Natural killer cell (primary cell): Measurements from ENCODE around the gene NTNG2. TPM values are rescaled to one million over a fixed set of nuclear protein-coding genes. Genes with fewer than 3 reads are reported as not detected.

Source experiments
- ATAC-seq, 3 donors: fragments of 150-1000 bp in 2 of 3; fragments of 200-7000 bp in 1 of 3; cut with Tn5 transposase; 1 replicate in 1 of 3; 2 replicates in 2 of 3; pipeline ENCODE4 v1.10.0; 2021; ENCODE audit warnings: mild to moderate bottlenecking in 2 of 3, moderate library complexity in 2 of 3
- DNase-seq, 2 donors: peaks; one replicate each; pipeline versions ENCODE4 v3.0.0 to v3.0.0-alpha.2; 2013 to 2021; ENCODE audit warnings: mixed read lengths in 1 of 2
- H3K27ac ChIP-seq: one replicate; pipeline ENCODE4 v1.5.1; 2013; ENCODE audit warnings: mild to moderate bottlenecking, low read length
- H3K27me3 ChIP-seq: one replicate; pipeline ENCODE4 v1.6.1; 2013; ENCODE audit warnings: low read length; ENCODE audit not compliant: control insufficient read depth, insufficient read depth
- H3K36me3 ChIP-seq: one replicate; pipeline ENCODE4 v1.6.1; 2013; ENCODE audit warnings: low read length; ENCODE audit not compliant: control insufficient read depth, insufficient read depth
- H3K4me1 ChIP-seq: one replicate; pipeline ENCODE4 v1.6.1; 2013; ENCODE audit warnings: low read length; ENCODE audit not compliant: control insufficient read depth, insufficient read depth
- H3K4me3 ChIP-seq: one replicate; pipeline ENCODE4 v1.5.1; 2013; ENCODE audit warnings: low read length
- H3K9me3 ChIP-seq: one replicate; pipeline ENCODE4 v1.6.1; 2013; ENCODE audit warnings: low read length; ENCODE audit not compliant: control insufficient read depth, insufficient read depth
- H3K27ac Mint-ChIP-seq, 2 donors: one replicate each; pipeline ENCODE4 v1.8.0; 2022; ENCODE audit warnings: mild to moderate bottlenecking in 2 of 2, mixed read lengths in 2 of 2, moderate library complexity in 1 of 2
- H3K27me3 Mint-ChIP-seq, 2 donors: one replicate each; pipeline ENCODE4 v1.8.0; 2022; ENCODE audit warnings: low read depth in 2 of 2, mixed read lengths in 2 of 2
- H3K36me3 Mint-ChIP-seq: one replicate; pipeline ENCODE4 v1.8.0; 2022; ENCODE audit warnings: mixed read lengths
- H3K4me1 Mint-ChIP-seq, 2 donors: one replicate each; pipeline ENCODE4 v1.8.0; 2022; ENCODE audit warnings: mixed read lengths in 2 of 2
- H3K4me3 Mint-ChIP-seq: one replicate; pipeline ENCODE4 v1.8.0; 2022; ENCODE audit warnings: mild to moderate bottlenecking, moderate library complexity, mixed read lengths
- H3K9me3 Mint-ChIP-seq, 2 donors: one replicate each; pipeline ENCODE4 v1.8.0; 2022; ENCODE audit warnings: mixed read lengths in 2 of 2
- WGBS: methylation state at CpG from one replicate; pipeline ENCODE4 v1.1.7; 2013; ENCODE audit warnings: missing lambda C conversion rate; ENCODE audit not compliant: insufficient coverage; 5-methylcytosine and 5-hydroxymethylcytosine counted together
- intact Hi-C: fragments of 100-400 bp; cut with micrococcal nuclease; formaldehyde crosslinking; loops from one replicate; pipeline ENCODE4 v1.14.2; 2022
- total RNA-seq, 4 donors: library from RNA; stranded (reverse); fragments of 120-200 nt in 1 of 4; gene quantifications; one replicate each; pipeline versions ENCODE4 v1.2.3 to v1.2.4, GENCODE V29; 2013 to 2022
- TF ChIP-seq, protein P1 (sequence below): fragments of 200-600 bp; IDR thresholded peaks from one replicate; pipeline ENCODE4 v1.8.0; 2022; ENCODE audit warnings: antibody characterized with exemption

NTNG2 gene
- total RNA-seq, 3 donors from 2014 or later (not counting 1 experiment from before 2014, with no cell fraction given): 23.4 to 67.2 (median 32.6) TPM

DNA sequence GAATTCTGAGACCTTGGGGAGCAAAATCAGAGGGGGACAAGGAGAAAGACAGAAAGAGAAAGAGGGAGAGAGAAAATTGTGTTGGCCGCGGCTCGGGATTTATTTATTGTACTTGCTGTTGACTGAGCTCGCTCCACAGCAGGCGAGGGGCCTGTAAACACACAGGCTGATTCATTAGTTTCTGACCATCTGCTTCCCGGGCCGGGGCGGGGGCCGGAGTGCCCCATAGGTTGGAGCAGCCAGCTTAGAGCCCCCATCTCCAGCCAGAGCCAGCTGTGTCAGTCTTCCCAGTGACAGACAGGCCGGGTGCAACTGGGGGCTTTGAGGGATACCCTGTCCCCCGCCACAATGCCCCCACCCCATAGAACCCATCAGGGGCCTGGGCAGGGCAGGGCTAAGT is 30.9 kb downstream of the NTNG2 start:
- Mint-ChIP-seq H3K4me1 (no peaks in the 10 kb centered on the region), H3K36me3 (no peaks in the 10 kb centered on the region), H3K4me3 (no peak overlapping the region), H3K27ac (no peak overlapping the region), H3K27me3 (no peaks in the 10 kb centered on the region), H3K9me3 (no peaks in the 10 kb centered on the region)
- no peaks in the 10 kb centered on the region for H3K4me1 ChIP-seq
- no peaks in the 10 kb centered on the region for H3K27me3 ChIP-seq
- 92% methylated on average over 10 of the region's 11 CpGs for WGBS
- intact Hi-C loops: no loop called here
- H3K27ac ChIP-seq: no peak overlapping the region
- no peaks in the 10 kb centered on the region for H3K9me3 ChIP-seq
- no peak overlapping the region for H3K4me3 ChIP-seq
- DNase-seq: no peak
- no peak for ATAC-seq
- H3K36me3 ChIP-seq: no peaks in the 10 kb centered on the region
- TF ChIP-seq, protein P1, sequence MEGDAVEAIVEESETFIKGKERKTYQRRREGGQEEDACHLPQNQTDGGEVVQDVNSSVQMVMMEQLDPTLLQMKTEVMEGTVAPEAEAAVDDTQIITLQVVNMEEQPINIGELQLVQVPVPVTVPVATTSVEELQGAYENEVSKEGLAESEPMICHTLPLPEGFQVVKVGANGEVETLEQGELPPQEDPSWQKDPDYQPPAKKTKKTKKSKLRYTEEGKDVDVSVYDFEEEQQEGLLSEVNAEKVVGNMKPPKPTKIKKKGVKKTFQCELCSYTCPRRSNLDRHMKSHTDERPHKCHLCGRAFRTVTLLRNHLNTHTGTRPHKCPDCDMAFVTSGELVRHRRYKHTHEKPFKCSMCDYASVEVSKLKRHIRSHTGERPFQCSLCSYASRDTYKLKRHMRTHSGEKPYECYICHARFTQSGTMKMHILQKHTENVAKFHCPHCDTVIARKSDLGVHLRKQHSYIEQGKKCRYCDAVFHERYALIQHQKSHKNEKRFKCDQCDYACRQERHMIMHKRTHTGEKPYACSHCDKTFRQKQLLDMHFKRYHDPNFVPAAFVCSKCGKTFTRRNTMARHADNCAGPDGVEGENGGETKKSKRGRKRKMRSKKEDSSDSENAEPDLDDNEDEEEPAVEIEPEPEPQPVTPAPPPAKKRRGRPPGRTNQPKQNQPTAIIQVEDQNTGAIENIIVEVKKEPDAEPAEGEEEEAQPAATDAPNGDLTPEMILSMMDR: no peak

DNA sequence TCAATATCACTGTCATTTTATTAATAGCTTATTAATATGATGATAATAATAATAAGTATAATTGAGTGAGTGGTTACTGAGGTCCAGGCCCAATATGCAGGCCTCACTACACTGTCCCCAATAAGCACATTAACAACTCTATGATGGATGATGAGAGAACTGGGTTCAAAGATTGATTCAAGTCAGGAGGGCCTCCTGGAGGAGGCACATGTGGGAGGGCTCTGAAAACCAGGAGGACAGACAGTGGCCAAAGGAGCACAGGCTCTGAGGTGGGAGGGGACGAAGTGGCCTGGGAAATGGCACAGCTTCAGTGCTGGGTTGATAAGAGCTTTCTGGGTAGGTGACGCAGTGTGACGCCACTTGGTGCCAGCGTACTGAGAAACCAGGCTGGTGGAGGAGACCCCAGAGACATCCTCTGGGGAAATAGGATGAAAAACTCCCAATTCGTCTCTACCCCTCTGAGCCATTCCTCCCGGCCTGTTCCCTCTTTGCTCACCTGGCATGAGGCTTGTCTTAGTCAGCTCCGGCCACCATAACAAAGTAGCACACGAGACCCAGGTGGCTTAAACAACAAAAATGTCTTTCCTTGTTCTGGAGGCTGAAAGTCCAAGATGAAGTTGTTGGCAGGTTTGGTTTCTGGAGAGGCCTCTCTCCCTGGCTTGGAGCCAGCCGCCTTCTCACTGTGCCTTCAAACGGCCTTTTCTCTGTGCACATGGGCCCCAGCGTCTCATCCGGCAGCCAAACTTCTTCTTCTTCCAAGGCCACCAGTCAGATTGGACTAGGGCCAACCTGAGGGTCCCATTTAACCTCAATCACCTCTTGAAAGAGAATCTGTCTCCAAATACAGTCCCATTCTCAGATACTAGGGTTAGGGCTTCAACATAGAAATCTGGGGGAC is 31.6 kb downstream of the NTNG2 start:
- WGBS: 91% methylated on average over 12 of the region's 12 CpGs
- Mint-ChIP-seq H3K4me3 (no peak overlapping the region), H3K36me3 (no peaks in the 10 kb centered on the region), H3K27me3 (no peaks in the 10 kb centered on the region), H3K27ac (no peak overlapping the region), H3K9me3 (no peaks in the 10 kb centered on the region), H3K4me1 (no peaks in the 10 kb centered on the region)
- no peaks in the 10 kb centered on the region for H3K4me1 ChIP-seq
- DNase-seq (no peak), ATAC-seq (no peak)
- intact Hi-C loops: no loop called here
- no peak overlapping the region for H3K27ac ChIP-seq
- H3K4me3 ChIP-seq: no peak overlapping the region
- H3K36me3 ChIP-seq: no peaks in the 10 kb centered on the region
- no peaks in the 10 kb centered on the region for H3K27me3 ChIP-seq
- H3K9me3 ChIP-seq: no peaks in the 10 kb centered on the region
- TF ChIP-seq, protein P1: no peak

DNA sequence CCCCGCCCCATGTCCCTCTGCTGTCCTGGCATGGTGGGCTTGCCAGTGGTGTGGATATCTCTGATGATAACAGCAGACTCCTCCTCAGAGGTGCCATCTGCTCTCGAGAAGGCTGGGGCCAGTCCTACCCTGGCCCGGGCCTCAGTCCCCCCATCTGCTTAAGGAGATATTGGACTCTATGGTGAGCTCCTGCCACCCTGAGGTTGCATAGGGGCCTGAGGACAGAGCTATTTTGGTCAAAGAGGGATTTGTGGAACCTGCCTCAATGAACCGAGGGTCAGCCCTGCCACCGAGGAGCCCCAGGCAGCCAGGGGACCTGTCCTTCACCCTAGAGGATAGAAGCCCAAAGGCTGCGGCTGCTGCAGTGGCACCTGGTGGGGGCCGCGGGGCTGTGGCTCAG is 32.6 kb downstream of the NTNG2 start:
- no peaks in the 10 kb centered on the region for H3K27me3 ChIP-seq
- no peak overlapping the region for H3K27ac ChIP-seq
- WGBS: 87% methylated on average over 8 of the region's 8 CpGs
- TF ChIP-seq, protein P1: no peak
- Mint-ChIP-seq H3K9me3 (no peaks in the 10 kb centered on the region), H3K4me1 (no peaks in the 10 kb centered on the region), H3K4me3 (no peak overlapping the region), H3K36me3 (no peaks in the 10 kb centered on the region), H3K27ac (no peak overlapping the region), H3K27me3 (no peaks in the 10 kb centered on the region)
- H3K9me3 ChIP-seq: no peaks in the 10 kb centered on the region
- H3K36me3 ChIP-seq: no peaks in the 10 kb centered on the region
- H3K4me1 ChIP-seq: no peaks in the 10 kb centered on the region
- DNase-seq (no peak), ATAC-seq (no peak)
- no peak overlapping the region for H3K4me3 ChIP-seq
- intact Hi-C loops: no loop called here

DNA sequence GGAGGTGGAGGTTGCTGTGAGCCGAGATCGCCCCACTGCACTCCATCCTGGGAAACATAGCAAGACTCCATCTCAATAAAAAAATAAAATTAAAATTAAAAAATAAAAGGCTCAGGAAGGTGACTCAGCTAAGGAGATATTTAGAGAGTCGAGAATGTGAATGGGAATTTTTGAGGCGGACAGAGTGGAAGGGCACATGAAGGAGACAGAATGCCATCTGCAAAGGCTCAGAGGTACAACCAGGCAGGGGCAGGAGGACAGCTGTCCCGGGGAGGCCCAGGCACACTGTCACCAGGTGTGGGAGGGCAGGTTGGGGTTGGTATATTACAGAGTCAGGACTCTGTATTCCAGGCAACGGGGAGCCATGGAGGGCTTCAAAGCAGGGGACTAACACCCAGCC is 35.5 kb downstream of the NTNG2 start:
- no peaks in the 10 kb centered on the region for H3K9me3 Mint-ChIP-seq
- no peak overlapping the region for H3K27ac ChIP-seq
- no peak overlapping the region for H3K4me3 Mint-ChIP-seq
- H3K36me3 ChIP-seq: no peaks in the 10 kb centered on the region
- DNase-seq (no peak), ATAC-seq (no peak)
- H3K4me1 Mint-ChIP-seq: no peaks in the 10 kb centered on the region
- no peak overlapping the region for H3K27ac Mint-ChIP-seq
- H3K4me1 ChIP-seq: no peaks in the 10 kb centered on the region
- H3K27me3 ChIP-seq: no peaks in the 10 kb centered on the region
- no peak overlapping the region for H3K4me3 ChIP-seq
- 88% methylated on average over 4 of the region's 6 CpGs for WGBS
- no peaks in the 10 kb centered on the region for H3K9me3 ChIP-seq
- H3K27me3 Mint-ChIP-seq: no peaks in the 10 kb centered on the region
- TF ChIP-seq, protein P1: no peak
- intact Hi-C loops: no loop called here
- no peaks in the 10 kb centered on the region for H3K36me3 Mint-ChIP-seq
